GM18520 (cell line): ENCODE data around the gene INF2.
"Not testable (repeated sequence)": the region's sequence is repeated elsewhere in the genome, so short reads cannot be mapped to it uniquely, and the experiment has no call there.

ENCODE experiments used
- ATAC-seq: cut with Tn5 transposase; IDR thresholded peaks from one replicate; pipeline ENCODE4 v1.9.1; 2021; ENCODE audit not compliant: unreplicated experiment

The INF2 gene

GRCh38 chr14:104657101-104657524, 32.3 kb upstream of the INF2 start:
- no peak for ATAC-seq

GRCh38 chr14:104657563-104658324, 31.7 kb upstream of the INF2 start:
- ATAC-seq, result no peak

- ATAC-seq, result no peak
Observed at GRCh38 chr14:104658325-104658712, 31.1 kb upstream of the INF2 start.

GRCh38 chr14:104659146-104659545, 30.3 kb upstream of the INF2 start:
- ATAC-seq, result no peak

GRCh38 chr14:104659764-104660523, 29.5 kb upstream of the INF2 start:
- ATAC-seq, result no peak

GRCh38 chr14:104660597-104660996, 28.8 kb upstream of the INF2 start:
- ATAC-seq, result no peak

- no peak for ATAC-seq
Observed at GRCh38 chr14:104661086-104661485, 28.3 kb upstream of the INF2 start.

- not testable (repeated sequence) for ATAC-seq
Observed at GRCh38 chr14:104661528-104662157, 27.8 kb upstream of the INF2 start.

GRCh38 chr14:104662472-104662871, 26.9 kb upstream of the INF2 start:
- ATAC-seq, result not testable (repeated sequence)

GRCh38 chr14:104664107-104664506, 25.3 kb upstream of the INF2 start:
- no peak for ATAC-seq

- no peak for ATAC-seq
Observed at GRCh38 chr14:104664588-104664987, 24.8 kb upstream of the INF2 start.

GRCh38 chr14:104665114-104665656, 24.2 kb upstream of the INF2 start:
- no peak for ATAC-seq

GRCh38 chr14:104665657-104666522, 23.5 kb upstream of the INF2 start:
- ATAC-seq, result no peak

GRCh38 chr14:104666523-104666895, 22.9 kb upstream of the INF2 start:
- ATAC-seq, result not testable (repeated sequence)

GRCh38 chr14:104666981-104667380, 22.4 kb upstream of the INF2 start:
- no peak for ATAC-seq

GRCh38 chr14:104669697-104670096, 19.7 kb upstream of the INF2 start:
- ATAC-seq, result no peak

- ATAC-seq, result not testable (repeated sequence)
Observed at GRCh38 chr14:104671330-104671977, 18.0 kb upstream of the INF2 start.

GRCh38 chr14:104672119-104672518, 17.3 kb upstream of the INF2 start:
- ATAC-seq, result not testable (repeated sequence)

GRCh38 chr14:104673481-104673880, 15.9 kb upstream of the INF2 start:
- ATAC-seq, result no peak

GRCh38 chr14:104675447-104675846, 14.0 kb upstream of the INF2 start:
- ATAC-seq, result no peak
